OCI-LY7 (cell line): ENCODE results near the gene FOXL1. TPM values are rescaled to one million over a fixed set of nuclear protein-coding genes. Genes with fewer than 3 reads are reported as not detected.

ENCODE experiments used
- BruUV-seq: library from RNA; stranded (reverse); fragments of 400-500 nt; replicated peaks from 2 replicates; lab custom pipeline; 2021; lab: Mats Ljungman, UMichigan
- CTCF ChIA-PET: fragments of 300-600 bp; sonication (Branson Sonifier 250); formaldehyde crosslinking; loops from one replicate; lab custom pipeline; 2022; ENCODE audit warnings: antibody characterized with exemption; ENCODE audit not compliant: unreplicated experiment; lab: Charles Lee
- POLR2A ChIA-PET: fragments of 300-600 bp; sonication (Branson Sonifier 250); formaldehyde crosslinking; loops from one replicate; lab custom pipeline; 2022; ENCODE audit warnings: antibody characterized with exemption; lab: Charles Lee
- DNase-seq: peaks from one replicate; pipeline ENCODE4 v3.0.0-alpha.2; 2015; ENCODE audit warnings: low spot score
- H2AFZ ChIP-seq: fragments of 200-600 bp; sonication (generic), shearing (Covaris generic); 2 replicates; pipeline ENCODE4 v1.6.1; 2014; ENCODE audit warnings: mild to moderate bottlenecking, antibody characterized with exemption, low read length, moderate library complexity
- H3K27ac ChIP-seq: fragments of 200-600 bp; sonication (generic); 2 replicates; pipeline ENCODE4 v1.5.1; 2014; ENCODE audit warnings: mixed run types, low read depth, mild to moderate bottlenecking, moderate library complexity, low read length, inconsistent platforms; ENCODE audit not compliant: poor library complexity, severe bottlenecking
- H3K36me3 ChIP-seq: fragments of 200-600 bp; sonication (generic); 2 replicates; pipeline ENCODE4 v1.6.1; 2014; ENCODE audit warnings: mild to moderate bottlenecking, antibody characterized with exemption, low read length, moderate library complexity, mixed read lengths; ENCODE audit not compliant: insufficient read depth
- H3K4me1 ChIP-seq: fragments of 200-600 bp; sonication (generic); 2 replicates; pipeline ENCODE4 v1.5.1; 2014; ENCODE audit warnings: mild to moderate bottlenecking, low read length; ENCODE audit not compliant: insufficient read depth, poor library complexity, severe bottlenecking
- H3K4me2 ChIP-seq: fragments of 200-600 bp; sonication (generic); 2 replicates; pipeline ENCODE4 v1.6.1; 2014; ENCODE audit warnings: mild to moderate bottlenecking, low read length
- H3K4me3 ChIP-seq: fragments of 200-600 bp; sonication (generic); 2 replicates; pipeline ENCODE4 v1.5.1; 2014; ENCODE audit warnings: mild to moderate bottlenecking, low read depth, low read length; ENCODE audit not compliant: poor library complexity, severe bottlenecking
- H3K79me2 ChIP-seq: fragments of 200-600 bp; sonication (generic); 2 replicates; pipeline ENCODE4 v1.6.1; 2016; ENCODE audit warnings: low read depth, mild to moderate bottlenecking, low read length, moderate library complexity, mixed read lengths; ENCODE audit not compliant: insufficient read depth
- H3K9me2 ChIP-seq: fragments of 200-600 bp; sonication (generic); 2 replicates; pipeline ENCODE4 v1.6.1; 2016; ENCODE audit warnings: mild to moderate bottlenecking, low read length, mixed read lengths; ENCODE audit not compliant: insufficient read depth
- H3K9me3 ChIP-seq: fragments of 200-600 bp; sonication (generic); 2 replicates; pipeline ENCODE4 v1.6.1; 2014; ENCODE audit warnings: mild to moderate bottlenecking, mixed run types, low read length, mixed read lengths
- H4K20me1 ChIP-seq: fragments of 200-600 bp; sonication (generic); 2 replicates; pipeline ENCODE4 v1.6.1; 2014; ENCODE audit warnings: mild to moderate bottlenecking, antibody characterized with exemption, low read length, moderate library complexity, mixed read lengths; ENCODE audit not compliant: insufficient read depth
- EZH2phosphoT487 ChIP-seq: fragments of 200-600 bp; sonication (generic); IDR thresholded peaks from 2 replicates; pipeline ENCODE4 v1.6.1; 2018; ENCODE audit warnings: low read depth, borderline replicate concordance, mild to moderate bottlenecking, mixed run types, antibody characterized with exemption, low read length, moderate library complexity, mixed read lengths
- intact Hi-C: fragments of 100-400 bp; cut with micrococcal nuclease; formaldehyde crosslinking; loops from one replicate; pipeline ENCODE4 v1.10.0; 2022; ENCODE audit not compliant: unreplicated experiment
- total RNA-seq, 2 experiments: library from RNA; depleted of rRNA in 1 of 2; stranded (reverse); fragments of >200 nt in 1 of 2; shearing (Covaris generic) in 1 of 2; gene quantifications; 2 replicates each; pipeline ENCODE4 v1.2.3, GENCODE V29; 2014 to 2022
- TF ChIP-seq, protein P1 (sequence below): fragments of 200-600 bp; sonication (generic); conservative IDR thresholded peaks from 2 replicates; pipeline ENCODE4 v1.5.1; 2014; ENCODE audit warnings: mild to moderate bottlenecking, antibody characterized with exemption, low read length, moderate library complexity, mixed read lengths

Gene FOXL1
- total RNA-seq, 2 experiments from 2014 or later: 1.7 to 1.8 TPM

DNA sequence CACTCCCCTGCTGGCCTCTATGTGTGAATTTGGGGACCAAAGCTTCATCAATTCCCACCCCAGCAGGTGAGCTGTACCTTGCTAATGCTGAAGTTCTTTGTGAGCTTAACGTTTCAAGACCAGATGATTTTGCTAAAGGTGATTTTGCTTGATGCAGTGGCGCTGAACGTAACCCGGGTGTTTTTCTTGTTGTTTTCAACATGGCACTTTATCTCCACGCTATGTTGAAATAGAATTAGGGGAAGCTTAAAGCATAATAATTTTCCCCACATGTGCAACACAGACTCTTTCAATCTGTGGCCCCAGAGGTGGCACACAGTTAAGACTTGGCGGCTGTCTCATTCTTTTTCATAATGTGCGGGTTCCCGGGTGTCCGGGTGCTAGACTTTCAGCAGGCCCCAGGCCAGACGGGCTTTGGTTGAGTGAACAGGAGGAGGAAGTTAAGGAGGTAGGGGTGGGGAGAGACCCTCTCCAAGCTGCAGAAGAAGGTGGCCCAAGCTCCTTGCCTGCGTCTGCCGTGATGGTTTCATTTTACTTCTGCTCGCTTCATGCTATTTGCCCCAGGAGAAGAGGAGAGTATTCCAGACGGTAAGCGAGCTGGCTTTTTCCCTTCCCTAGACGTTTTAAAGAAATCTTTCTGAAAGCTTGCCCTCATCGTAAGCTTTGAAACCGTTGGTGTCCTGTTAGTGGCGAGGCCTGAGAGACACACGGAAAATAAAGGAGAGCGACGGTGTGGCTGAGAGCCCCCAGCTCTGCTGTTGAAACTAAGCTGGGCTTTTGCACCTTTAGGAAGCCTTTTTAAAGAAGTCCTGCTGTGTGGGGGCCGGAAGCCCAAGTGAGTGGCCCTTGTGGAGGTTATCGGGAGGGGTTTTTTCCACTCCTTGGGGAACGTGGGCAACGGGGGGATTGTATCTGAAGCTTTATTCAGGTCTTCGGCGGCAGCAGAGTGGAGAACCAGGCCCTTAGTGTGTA is 7.5 kb upstream of the FOXL1 start:
- Histone ChIP-seq H2AFZ (peak overlapping the region; percentile 24; the same call in 1 of the 2 replicates), H3K9me3 (no peaks in the 10 kb centered on the region), H3K27ac (peak overlapping the region; percentile 34), H3K36me3 (no peaks in the 10 kb centered on the region), H4K20me1 (no peaks in the 10 kb centered on the region), H3K9me2 (no peaks in the 10 kb centered on the region), H3K4me3 (peak overlapping the region; percentile 48), H3K4me1 (peaks cover 20% of the 10 kb centered on the region), H3K4me2 (peak overlapping the region; percentile 68), H3K79me2 (no peaks in the 10 kb centered on the region)
- CTCF ChIA-PET: interaction anchor here (0.6 kb wide), 1 partner anchor 1542 kb away, joined by 3 read pairs; no protein-coding TSS in a partner anchor
- TF ChIP-seq, protein P1, sequence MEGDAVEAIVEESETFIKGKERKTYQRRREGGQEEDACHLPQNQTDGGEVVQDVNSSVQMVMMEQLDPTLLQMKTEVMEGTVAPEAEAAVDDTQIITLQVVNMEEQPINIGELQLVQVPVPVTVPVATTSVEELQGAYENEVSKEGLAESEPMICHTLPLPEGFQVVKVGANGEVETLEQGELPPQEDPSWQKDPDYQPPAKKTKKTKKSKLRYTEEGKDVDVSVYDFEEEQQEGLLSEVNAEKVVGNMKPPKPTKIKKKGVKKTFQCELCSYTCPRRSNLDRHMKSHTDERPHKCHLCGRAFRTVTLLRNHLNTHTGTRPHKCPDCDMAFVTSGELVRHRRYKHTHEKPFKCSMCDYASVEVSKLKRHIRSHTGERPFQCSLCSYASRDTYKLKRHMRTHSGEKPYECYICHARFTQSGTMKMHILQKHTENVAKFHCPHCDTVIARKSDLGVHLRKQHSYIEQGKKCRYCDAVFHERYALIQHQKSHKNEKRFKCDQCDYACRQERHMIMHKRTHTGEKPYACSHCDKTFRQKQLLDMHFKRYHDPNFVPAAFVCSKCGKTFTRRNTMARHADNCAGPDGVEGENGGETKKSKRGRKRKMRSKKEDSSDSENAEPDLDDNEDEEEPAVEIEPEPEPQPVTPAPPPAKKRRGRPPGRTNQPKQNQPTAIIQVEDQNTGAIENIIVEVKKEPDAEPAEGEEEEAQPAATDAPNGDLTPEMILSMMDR: no peak
- TF ChIP-seq EZH2phosphoT487: no peak
- BruUV-seq: no TSS peak
- intact Hi-C loops: no loop called here
- peak; percentile 60 for DNase-seq
- POLR2A ChIA-PET: no interaction called here

DNA sequence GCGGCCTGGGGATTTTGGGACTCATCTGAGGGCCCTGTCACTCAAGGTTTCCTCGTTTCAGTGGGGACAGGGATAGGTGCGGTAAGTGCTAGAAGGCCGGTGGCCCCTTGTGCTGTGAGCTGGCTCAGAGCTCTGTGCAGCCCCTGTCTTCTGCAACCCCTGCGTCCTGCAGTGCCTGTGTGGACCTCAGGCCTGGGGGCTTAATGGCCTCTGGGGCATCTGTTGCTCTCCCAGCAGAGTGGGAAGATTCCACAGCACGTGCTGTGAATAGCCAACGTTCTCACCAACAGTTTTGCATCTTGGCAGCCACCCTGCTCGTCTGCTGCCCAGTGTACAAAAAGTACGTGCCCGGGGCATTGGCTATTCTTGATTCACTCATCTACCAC is 6.8 kb upstream of the FOXL1 start:
- POLR2A ChIA-PET: no interaction called here
- intact Hi-C loops: no loop called here
- Histone ChIP-seq H3K36me3 (no peaks in the 10 kb centered on the region), H4K20me1 (no peaks in the 10 kb centered on the region), H3K9me3 (no peaks in the 10 kb centered on the region), H3K4me3 (peak overlapping the region; percentile 48), H3K4me1 (peaks cover 23% of the 10 kb centered on the region), H3K27ac (no peak overlapping the region), H3K4me2 (peak overlapping the region; percentile 68; the same call in 1 of the 2 replicates), H2AFZ (no peak overlapping the region), H3K79me2 (no peaks in the 10 kb centered on the region), H3K9me2 (no peaks in the 10 kb centered on the region)
- BruUV-seq: no TSS peak
- TF ChIP-seq, protein P1: no peak
- TF ChIP-seq EZH2phosphoT487: no peak
- DNase-seq: no peak
- CTCF ChIA-PET: no interaction called here

DNA sequence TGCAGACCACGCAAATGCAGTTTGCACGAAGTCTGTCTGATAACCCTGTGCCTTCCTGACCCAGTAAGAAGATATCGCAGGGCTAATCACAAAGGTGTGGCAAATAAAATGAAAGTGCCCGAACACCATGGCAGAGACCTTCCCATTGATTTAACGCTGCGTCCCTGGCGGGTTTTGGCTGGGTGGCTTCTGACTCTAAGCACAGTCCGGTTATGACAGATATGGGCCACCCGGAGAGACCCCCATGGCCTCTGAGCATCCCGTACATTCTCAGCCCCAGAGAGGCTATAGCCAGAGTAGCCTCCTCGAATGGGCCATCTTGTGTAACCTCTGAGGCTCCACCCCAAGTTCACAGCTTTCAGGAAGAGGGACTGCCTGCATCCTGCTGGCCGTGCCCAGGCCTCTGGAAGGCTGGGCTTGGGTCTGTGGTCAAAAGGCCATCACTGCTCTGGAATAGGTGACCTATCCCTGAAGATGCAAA is 6.3 kb upstream of the FOXL1 start:
- Histone ChIP-seq H3K4me1 (peaks cover 28% of the 10 kb centered on the region), H3K4me3 (no peak overlapping the region), H3K27ac (no peak overlapping the region), H4K20me1 (no peaks in the 10 kb centered on the region), H2AFZ (no peak overlapping the region), H3K36me3 (no peaks in the 10 kb centered on the region), H3K9me3 (no peaks in the 10 kb centered on the region), H3K4me2 (peak overlapping the region; percentile 68; the same call in 1 of the 2 replicates), H3K79me2 (no peaks in the 10 kb centered on the region), H3K9me2 (no peaks in the 10 kb centered on the region)
- intact Hi-C loops: no loop called here
- no TSS peak for BruUV-seq
- CTCF ChIA-PET: no interaction called here
- DNase-seq: no peak
- no peak for TF ChIP-seq EZH2phosphoT487
- TF ChIP-seq, protein P1: no peak
- POLR2A ChIA-PET: no interaction called here
